Upper lobe of left lung (tissue), 6 donors: ENCODE measurements around the gene CAMK2G. TPM values are rescaled to one million over a fixed set of nuclear protein-coding genes. Genes with fewer than 3 reads are reported as not detected.

Experiments used
- ATAC-seq, 2 donors: fragments of 200-7000 bp; cut with Tn5 transposase; one replicate each; pipeline ENCODE4 v1.9.1; 2022; ENCODE audit warnings: mild to moderate bottlenecking in 2 of 2, moderate library complexity in 2 of 2; ENCODE audit not compliant: low FRiP score in 2 of 2
- DNase-seq, 2 donors: peaks; one replicate each; pipeline ENCODE4 v3.0.0-alpha.2; 2019 to 2020
- H3K27ac ChIP-seq, 4 donors: fragments of 200-600 bp; sonication (generic); one replicate each; pipeline ENCODE4 v1.5.1; 2016 to 2019
- H3K27me3 ChIP-seq, 4 donors: fragments of 200-600 bp; sonication (generic); one replicate each; pipeline ENCODE4 v1.5.1; 2017 to 2019
- H3K36me3 ChIP-seq, 4 donors: fragments of 200-600 bp; sonication (generic); one replicate each; pipeline ENCODE4 v1.5.1; 2016 to 2019
- H3K4me1 ChIP-seq, 4 donors: fragments of 200-600 bp; sonication (generic); one replicate each; pipeline ENCODE4 v1.5.1; 2018 to 2019
- H3K4me3 ChIP-seq, 4 donors: fragments of 200-600 bp; sonication (generic); one replicate each; pipeline ENCODE4 v1.5.1; 2017 to 2019; ENCODE audit warnings: mild to moderate bottlenecking in 2 of 4, moderate library complexity in 1 of 4
- H3K9me3 ChIP-seq, 4 donors: fragments of 200-600 bp; sonication (generic); one replicate each; pipeline ENCODE4 v1.5.1; 2018 to 2019
- CTCF ChIP-seq, 6 experiments: fragments of 450-650 bp in 4 of 6; fragments of 200-600 bp in 2 of 6; sonication (generic) in 2 of 6; IDR thresholded peaks; one replicate each; pipeline ENCODE4 v1.5.1; 2016 to 2019; ENCODE audit warnings: antibody characterized with exemption in 6 of 6
- EP300 ChIP-seq, 4 donors: sonication (generic); formaldehyde crosslinking; IDR thresholded peaks; one replicate each; pipeline ENCODE4 v1.5.1; 2017; ENCODE audit warnings: antibody characterized with exemption in 4 of 4, control low read depth in 2 of 4
- POLR2A ChIP-seq, 4 donors: fragments of 450-650 bp; IDR thresholded peaks; one replicate each; pipeline ENCODE4 v1.5.1; 2016 to 2017; ENCODE audit warnings: antibody characterized with exemption in 4 of 4, mild to moderate bottlenecking in 2 of 4
- POLR2AphosphoS5 ChIP-seq, 2 donors: sonication (generic); formaldehyde crosslinking; IDR thresholded peaks; one replicate each; pipeline ENCODE4 v1.5.1; 2017; ENCODE audit warnings: antibody characterized with exemption in 2 of 2
- WGBS, 2 donors: methylation state at CpG; one replicate each; pipeline ENCODE4 v1.1.5; 2017 to 2018; 5-methylcytosine and 5-hydroxymethylcytosine counted together
- total RNA-seq, 6 donors: library from RNA; depleted of rRNA in 4 of 6; stranded (reverse); fragments of >200 nt in 4 of 6; gene quantifications; one replicate each; pipeline versions ENCODE4 v1.1.0 to v1.2.1, GENCODE V29; 2016 to 2021
- donor health status: DM: no; HTN: no; CAD: no; lungs with moderate emphysema.
- donor health status: DM: no; HTN: yes; CAD: no; lungs with severe emphysema.

Gene CAMK2G
- total RNA-seq, 6 donors from 2014 or later: 25.7 to 52.3 (median 43.0) TPM

- Histone ChIP-seq H3K4me1 (no peaks in the 10 kb centered on the region), H3K27ac (no peak overlapping the region), H3K9me3 (no peaks in the 10 kb centered on the region), H3K36me3 (peaks cover 78 to 100% (median 96%) of the 10 kb centered on the region in 4 donors), H3K4me3 (no peak overlapping the region), H3K27me3 (no peaks in the 10 kb centered on the region)
- DNase-seq: no peak
- 73 to 88% methylated on average over 2 to 5 of the region's 5 CpGs for WGBS, 2 donors
- TF ChIP-seq CTCF (IDR thresholded peaks at IDR 0.05): no peak
- no peak for ATAC-seq
Observed at GRCh38 chr10:73793456-73793855, 80.9 kb downstream of the CAMK2G start.

- WGBS, 2 donors: 94 to 97% methylated on average over 18 to 26 of the region's 26 CpGs
- H3K4me3 ChIP-seq: no peak overlapping the region
- H3K27ac ChIP-seq: no peak overlapping the region
- DNase-seq: peak in 1 of 2 donors; percentile 74
- no peak for ATAC-seq
- H3K36me3 ChIP-seq: peaks cover 66 to 85% (median 81%) of the 10 kb centered on the region in 4 donors
- no peaks in the 10 kb centered on the region for H3K9me3 ChIP-seq
- no peak for TF ChIP-seq POLR2AphosphoS5 (IDR thresholded peaks at IDR 0.05)
- TF ChIP-seq CTCF (IDR thresholded peaks at IDR 0.05): no peak
- no peak for TF ChIP-seq EP300 (IDR thresholded peaks at IDR 0.05)
- TF ChIP-seq POLR2A (IDR thresholded peaks at IDR 0.05): no peak
- H3K4me1 ChIP-seq: peaks cover 13 to 15% (median 14%) of the 10 kb centered on the region in 4 donors
- H3K27me3 ChIP-seq: no peaks in the 10 kb centered on the region
Observed at GRCh38 chr10:73791871-73792400, 82.4 kb downstream of the CAMK2G start.

- peaks cover 58 to 76% (median 72%) of the 10 kb centered on the region in 4 donors for H3K36me3 ChIP-seq
Observed at GRCh38 chr10:73790886-73791625, 83.3 kb downstream of the CAMK2G start.

GRCh38 chr10:73789659-73790055, 84.7 kb downstream of the CAMK2G start:
- Histone ChIP-seq H3K9me3 (no peaks in the 10 kb centered on the region), H3K4me3 (no peak overlapping the region), H3K27ac (no peak overlapping the region), H3K4me1 (peaks cover 21 to 29% (median 26%) of the 10 kb centered on the region in 4 donors), H3K27me3 (no peaks in the 10 kb centered on the region), H3K36me3 (peaks cover 47 to 62% (median 60%) of the 10 kb centered on the region in 4 donors)
- DNase-seq: no peak
- no peak for ATAC-seq
- TF ChIP-seq CTCF (IDR thresholded peaks at IDR 0.05) (no peak), EP300 (IDR thresholded peaks at IDR 0.05) (no peak), POLR2A (IDR thresholded peaks at IDR 0.05) (no peak), POLR2AphosphoS5 (IDR thresholded peaks at IDR 0.05) (no peak)
- 96% methylated on average over 5 to 10 of the region's 10 CpGs for WGBS, 2 donors

More at GRCh38 chr10:73790886-73791625, 83.3 kb downstream of the CAMK2G start:
- no peak overlapping the region for H3K4me3 ChIP-seq
- 93 to 96% methylated on average over 21 to 22 of the region's 22 CpGs for WGBS, 2 donors
- H3K4me1 ChIP-seq: peaks cover 18 to 23% (median 22%) of the 10 kb centered on the region in 4 donors
- no peak overlapping the region for H3K27ac ChIP-seq
- DNase-seq: no peak
- no peak for ATAC-seq
- H3K9me3 ChIP-seq: no peaks in the 10 kb centered on the region
- H3K27me3 ChIP-seq: no peaks in the 10 kb centered on the region
- no peak for TF ChIP-seq CTCF (IDR thresholded peaks at IDR 0.05)
- no peak for TF ChIP-seq POLR2A (IDR thresholded peaks at IDR 0.05)
- TF ChIP-seq POLR2AphosphoS5 (IDR thresholded peaks at IDR 0.05): no peak
- TF ChIP-seq EP300 (IDR thresholded peaks at IDR 0.05): no peak
